ENCODE results near the gene KRTAP3-2.

- TF ChIP-seq, protein P1, sequence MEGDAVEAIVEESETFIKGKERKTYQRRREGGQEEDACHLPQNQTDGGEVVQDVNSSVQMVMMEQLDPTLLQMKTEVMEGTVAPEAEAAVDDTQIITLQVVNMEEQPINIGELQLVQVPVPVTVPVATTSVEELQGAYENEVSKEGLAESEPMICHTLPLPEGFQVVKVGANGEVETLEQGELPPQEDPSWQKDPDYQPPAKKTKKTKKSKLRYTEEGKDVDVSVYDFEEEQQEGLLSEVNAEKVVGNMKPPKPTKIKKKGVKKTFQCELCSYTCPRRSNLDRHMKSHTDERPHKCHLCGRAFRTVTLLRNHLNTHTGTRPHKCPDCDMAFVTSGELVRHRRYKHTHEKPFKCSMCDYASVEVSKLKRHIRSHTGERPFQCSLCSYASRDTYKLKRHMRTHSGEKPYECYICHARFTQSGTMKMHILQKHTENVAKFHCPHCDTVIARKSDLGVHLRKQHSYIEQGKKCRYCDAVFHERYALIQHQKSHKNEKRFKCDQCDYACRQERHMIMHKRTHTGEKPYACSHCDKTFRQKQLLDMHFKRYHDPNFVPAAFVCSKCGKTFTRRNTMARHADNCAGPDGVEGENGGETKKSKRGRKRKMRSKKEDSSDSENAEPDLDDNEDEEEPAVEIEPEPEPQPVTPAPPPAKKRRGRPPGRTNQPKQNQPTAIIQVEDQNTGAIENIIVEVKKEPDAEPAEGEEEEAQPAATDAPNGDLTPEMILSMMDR (IDR thresholded peaks at IDR 0.05; ENCODE audit: low read length), result no peak
- TF ChIP-seq EZH2 (optimal IDR thresholded peaks at IDR 0.05; ENCODE audit: low read depth, low read length), result no peak
These were observed 9.1 kb upstream of the KRTAP3-2 start, which contains the start of gene KRTAP3-1 for GRCh38 chr17:41008811-41009210.
